Measurements from ENCODE around the gene PARD3B.

DNA sequence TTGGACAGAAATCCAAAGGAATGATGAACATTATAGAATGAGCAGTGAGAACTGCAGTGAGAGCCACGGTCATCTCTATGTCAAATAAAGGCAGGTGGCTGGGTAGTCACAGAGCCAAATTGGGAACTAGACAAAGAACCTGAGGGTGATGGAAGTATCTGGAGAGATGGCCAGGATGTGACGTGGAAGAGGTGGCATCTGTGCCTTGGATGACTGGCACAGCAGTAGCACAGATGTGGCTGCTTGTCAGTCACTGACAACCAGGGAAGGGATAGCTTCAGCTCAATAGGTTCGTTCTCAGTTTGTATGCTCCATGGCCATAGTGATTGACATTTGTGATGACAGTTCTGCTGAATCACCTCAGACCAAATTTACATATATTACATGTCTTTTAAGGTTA, 172.3 kb downstream of the PARD3B start:
- TF ChIP-seq POLR2A (IDR thresholded peaks at IDR 0.05) = no peak
- TF ChIP-seq, protein P1, sequence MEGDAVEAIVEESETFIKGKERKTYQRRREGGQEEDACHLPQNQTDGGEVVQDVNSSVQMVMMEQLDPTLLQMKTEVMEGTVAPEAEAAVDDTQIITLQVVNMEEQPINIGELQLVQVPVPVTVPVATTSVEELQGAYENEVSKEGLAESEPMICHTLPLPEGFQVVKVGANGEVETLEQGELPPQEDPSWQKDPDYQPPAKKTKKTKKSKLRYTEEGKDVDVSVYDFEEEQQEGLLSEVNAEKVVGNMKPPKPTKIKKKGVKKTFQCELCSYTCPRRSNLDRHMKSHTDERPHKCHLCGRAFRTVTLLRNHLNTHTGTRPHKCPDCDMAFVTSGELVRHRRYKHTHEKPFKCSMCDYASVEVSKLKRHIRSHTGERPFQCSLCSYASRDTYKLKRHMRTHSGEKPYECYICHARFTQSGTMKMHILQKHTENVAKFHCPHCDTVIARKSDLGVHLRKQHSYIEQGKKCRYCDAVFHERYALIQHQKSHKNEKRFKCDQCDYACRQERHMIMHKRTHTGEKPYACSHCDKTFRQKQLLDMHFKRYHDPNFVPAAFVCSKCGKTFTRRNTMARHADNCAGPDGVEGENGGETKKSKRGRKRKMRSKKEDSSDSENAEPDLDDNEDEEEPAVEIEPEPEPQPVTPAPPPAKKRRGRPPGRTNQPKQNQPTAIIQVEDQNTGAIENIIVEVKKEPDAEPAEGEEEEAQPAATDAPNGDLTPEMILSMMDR (IDR thresholded peaks at IDR 0.05) = no peak
- no peak for TF ChIP-seq POLR2AphosphoS5 (IDR thresholded peaks at IDR 0.05)

All from prostate gland (tissue), 2 donors.